Epithelial cell of esophagus (primary cell): ENCODE data around the gene DLGAP1.

Experiments used
- DNase-seq: peaks from one replicate; pipeline ENCODE4 v3.0.0; 2010; ENCODE audit warnings: low read depth
- H3K4me3 ChIP-seq: 2 replicates; pipeline ENCODE4 v1.5.1; 2011; ENCODE audit warnings: mild to moderate bottlenecking, low read length, control low read depth
- TF ChIP-seq, protein P1 (sequence below): IDR thresholded peaks from 2 replicates; pipeline ENCODE4 v1.5.1; 2011; ENCODE audit warnings: low read depth, mild to moderate bottlenecking, low read length, control low read depth, inconsistent platforms; ENCODE audit not compliant: insufficient read depth; ENCODE audit errors: missing control alignments

DLGAP1 gene

DNA sequence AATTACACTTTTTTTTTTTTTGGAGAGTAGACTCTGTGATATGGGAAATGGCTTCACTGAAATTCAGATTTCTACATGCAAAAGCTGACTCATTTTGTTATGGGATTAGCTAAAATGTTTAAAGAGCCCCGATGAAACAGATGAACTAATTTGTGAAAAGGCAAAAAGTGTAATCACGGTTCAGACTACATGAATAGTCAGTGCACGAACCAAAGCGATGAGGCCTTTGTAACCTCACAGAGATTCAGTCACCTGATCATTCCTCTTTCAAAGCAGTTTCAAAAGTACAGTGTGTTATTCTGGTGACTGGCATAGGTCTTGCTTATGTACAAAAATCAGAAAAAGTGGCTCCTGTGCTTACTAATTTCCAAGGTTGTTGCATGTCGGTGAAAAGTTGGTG is 960.5 kb downstream of the DLGAP1 start:
- no peak overlapping the region for H3K4me3 ChIP-seq
- DNase-seq, result no peak
- TF ChIP-seq, protein P1, sequence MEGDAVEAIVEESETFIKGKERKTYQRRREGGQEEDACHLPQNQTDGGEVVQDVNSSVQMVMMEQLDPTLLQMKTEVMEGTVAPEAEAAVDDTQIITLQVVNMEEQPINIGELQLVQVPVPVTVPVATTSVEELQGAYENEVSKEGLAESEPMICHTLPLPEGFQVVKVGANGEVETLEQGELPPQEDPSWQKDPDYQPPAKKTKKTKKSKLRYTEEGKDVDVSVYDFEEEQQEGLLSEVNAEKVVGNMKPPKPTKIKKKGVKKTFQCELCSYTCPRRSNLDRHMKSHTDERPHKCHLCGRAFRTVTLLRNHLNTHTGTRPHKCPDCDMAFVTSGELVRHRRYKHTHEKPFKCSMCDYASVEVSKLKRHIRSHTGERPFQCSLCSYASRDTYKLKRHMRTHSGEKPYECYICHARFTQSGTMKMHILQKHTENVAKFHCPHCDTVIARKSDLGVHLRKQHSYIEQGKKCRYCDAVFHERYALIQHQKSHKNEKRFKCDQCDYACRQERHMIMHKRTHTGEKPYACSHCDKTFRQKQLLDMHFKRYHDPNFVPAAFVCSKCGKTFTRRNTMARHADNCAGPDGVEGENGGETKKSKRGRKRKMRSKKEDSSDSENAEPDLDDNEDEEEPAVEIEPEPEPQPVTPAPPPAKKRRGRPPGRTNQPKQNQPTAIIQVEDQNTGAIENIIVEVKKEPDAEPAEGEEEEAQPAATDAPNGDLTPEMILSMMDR, result no peak

DNA sequence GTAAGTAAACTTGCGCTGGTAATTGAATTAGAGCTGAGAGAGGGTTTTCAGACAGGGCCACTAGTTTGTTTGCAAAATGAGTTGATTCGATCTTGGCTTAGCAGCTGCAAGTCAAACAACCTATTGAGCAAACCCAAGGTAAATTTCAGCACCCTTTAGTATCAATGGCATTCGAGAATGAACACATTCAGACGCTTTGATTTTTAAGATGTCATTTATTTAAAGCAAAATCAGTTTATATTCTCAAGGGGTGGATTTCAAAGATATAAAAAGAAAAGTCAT is 960.9 kb downstream of the DLGAP1 start:
- TF ChIP-seq, protein P1, result no peak
- DNase-seq, result no peak
- H3K4me3 ChIP-seq, result no peak overlapping the region

DNA sequence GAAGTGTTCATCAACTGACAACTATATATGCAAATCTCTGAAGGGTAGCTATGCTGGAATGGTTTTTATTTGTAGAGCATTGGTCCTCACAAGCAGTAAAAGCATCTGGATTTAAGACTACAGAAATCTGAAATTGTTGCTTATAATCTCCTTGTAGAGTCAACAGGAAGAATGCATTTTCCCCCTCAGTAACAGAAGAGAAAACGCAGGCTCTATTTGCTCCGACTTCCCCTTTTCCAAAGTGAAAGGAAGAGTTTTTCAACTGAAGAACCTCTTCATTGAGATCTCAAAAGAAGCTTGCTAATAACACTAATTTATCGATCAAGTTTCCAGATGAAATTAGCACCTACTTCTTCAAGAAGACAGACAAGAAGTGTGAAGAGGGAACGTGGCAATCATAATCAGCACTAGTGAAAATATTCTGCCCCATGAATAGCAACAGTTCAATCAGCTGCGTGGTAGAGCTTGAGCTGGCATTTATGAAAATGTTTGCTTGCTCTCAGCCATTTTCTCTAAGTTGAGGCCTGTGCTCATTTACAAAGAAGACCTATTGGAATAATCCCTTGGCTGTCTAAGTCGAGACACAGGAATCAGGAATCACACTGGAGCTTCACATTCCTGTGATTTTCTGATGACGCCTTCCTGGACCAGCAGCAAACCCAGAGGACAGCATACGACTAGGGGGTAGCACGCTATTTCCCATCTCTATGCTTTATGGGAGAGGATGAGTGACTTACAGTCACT is 961.4 kb downstream of the DLGAP1 start:
- TF ChIP-seq, protein P1, result no peak
- no peak overlapping the region for H3K4me3 ChIP-seq
- DNase-seq, result no peak

DNA sequence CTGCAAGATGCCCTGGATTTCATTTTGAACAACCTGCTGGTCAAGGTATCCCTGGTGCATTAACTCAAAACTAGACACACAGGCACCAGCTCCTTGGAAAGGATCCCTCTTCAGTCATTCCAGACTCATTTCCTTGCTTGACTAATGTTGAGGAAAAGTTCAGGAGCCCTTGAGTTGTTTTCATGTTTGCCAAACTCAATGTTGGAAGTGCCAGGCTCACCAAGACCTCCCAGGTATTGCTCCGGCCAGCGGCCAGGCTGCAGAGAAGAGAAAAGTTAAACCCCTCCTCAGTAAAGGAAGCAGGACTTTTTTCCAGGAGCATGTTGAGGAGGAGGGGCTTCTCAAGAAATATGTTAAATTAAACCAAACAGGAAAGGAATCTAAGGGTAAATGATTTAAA is 962.4 kb downstream of the DLGAP1 start:
- no peak for DNase-seq
- TF ChIP-seq, protein P1, result no peak
- no peak overlapping the region for H3K4me3 ChIP-seq

DNA sequence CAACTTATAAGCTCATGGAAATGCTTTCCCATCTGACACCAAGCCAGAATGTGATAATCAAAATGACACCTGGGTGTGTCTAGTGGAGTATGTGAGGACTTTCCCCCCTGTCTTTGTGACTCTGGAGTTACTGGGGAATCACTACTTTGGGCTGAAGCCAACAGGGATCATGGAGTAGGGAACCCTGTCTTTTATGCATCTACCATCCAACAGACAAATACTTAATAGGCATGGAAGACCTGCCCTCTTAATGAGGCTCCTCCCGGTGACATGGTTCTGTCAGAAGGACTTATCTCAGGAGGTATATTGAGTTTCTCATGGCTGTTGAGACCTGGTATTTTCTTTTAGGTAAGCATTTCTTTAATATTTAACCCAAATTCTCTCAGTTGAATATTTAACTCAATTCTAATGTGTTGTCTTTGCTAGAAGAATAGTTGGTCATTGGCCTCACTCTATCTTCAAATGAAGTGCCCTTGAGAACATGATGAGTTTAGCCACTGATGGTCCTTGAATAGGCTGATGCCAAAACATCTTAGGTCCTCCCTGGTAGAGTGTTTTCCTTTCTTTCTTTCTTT is 963.0 kb downstream of the DLGAP1 start:
- TF ChIP-seq, protein P1, result no peak
- no peak for DNase-seq
- no peak overlapping the region for H3K4me3 ChIP-seq

DNA sequence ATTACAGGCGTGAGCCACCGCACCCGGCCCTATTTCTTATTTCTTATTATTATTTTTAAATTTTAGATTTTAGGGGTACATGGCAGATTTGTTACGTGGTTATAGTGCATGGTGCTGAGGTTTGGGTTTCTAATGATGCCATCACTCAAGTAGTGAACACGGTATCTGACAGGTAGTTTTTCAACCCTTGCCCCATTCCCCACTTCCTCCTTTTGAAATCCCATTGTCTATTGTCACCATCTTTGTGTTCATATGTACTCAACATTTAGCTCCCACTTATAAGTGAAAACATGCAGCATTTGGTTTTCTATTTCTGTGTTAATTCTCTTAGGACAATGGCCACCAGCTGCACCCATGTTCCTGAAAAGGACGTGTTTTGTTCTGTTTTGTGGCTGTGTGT is 965.6 kb downstream of the DLGAP1 start:
- H3K4me3 ChIP-seq, result no peak overlapping the region
- no peak for DNase-seq
- TF ChIP-seq, protein P1, result no peak

DNA sequence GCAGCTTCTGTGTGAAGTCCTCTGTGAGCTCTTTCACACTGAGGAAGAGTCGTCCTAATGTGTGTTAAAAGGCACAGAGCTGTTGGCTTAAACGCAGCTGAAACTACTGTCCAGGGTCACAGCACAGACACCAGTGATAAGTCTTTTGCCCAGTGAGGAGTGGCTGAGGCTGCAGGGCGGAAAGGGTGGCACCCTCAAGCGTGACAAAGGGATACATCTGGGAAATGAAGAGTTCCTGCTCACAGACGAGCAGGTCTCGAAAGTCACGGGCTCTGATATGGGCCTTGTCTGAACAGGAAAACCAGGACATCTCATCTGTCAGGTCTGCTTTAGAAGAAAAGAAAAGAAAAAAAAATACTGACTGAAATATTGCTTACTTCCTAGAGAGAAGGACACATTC is 968.6 kb downstream of the DLGAP1 start:
- TF ChIP-seq, protein P1, result no peak
- no peak overlapping the region for H3K4me3 ChIP-seq
- DNase-seq, result no peak
